ENCODE data around the gene NAA10.

NAA10 gene

GRCh38 chrX:153934762-153935325, at the start of gene NAA10:
TSS of gene NAA10 (minus strand) at chrX:153935037. CDS start at chrX:153934904, 133 bp downstream.
- Histone ChIP-seq H3K4me2 (ENCODE audit: low read depth, low read length, poor library complexity, severe bottlenecking) (peak within 1 kb of the TSS; percentile 89), H3K79me2 (ENCODE audit: insufficient read depth, low read length) (peaks cover 40% of the 10 kb centered on the region), H3K36me3 (ENCODE audit: insufficient read depth, low read length) (no peaks in the 10 kb centered on the region), H3K9me3 (ENCODE audit: insufficient read depth, low read depth, low read length) (no peaks in the 10 kb centered on the region), H3K4me3 (ENCODE audit: low read length, poor library complexity, severe bottlenecking) (peak within 1 kb of the TSS; percentile 81), H3K9ac (ENCODE audit: low read depth, low read length, poor library complexity, severe bottlenecking) (peak within 1 kb of the TSS; percentile 81), H2AFZ (ENCODE audit: low read length) (no peak within 1 kb of the TSS), H3F3A (ENCODE audit: low read depth) (no peaks in the 10 kb centered on the region), H3K9me2 (replicated peaks; ENCODE audit: low read depth, low read length) (no peaks in the 10 kb centered on the region), H3K27me3 (ENCODE audit: insufficient read depth, low read length, poor library complexity, severe bottlenecking) (no peaks in the 10 kb centered on the region), H4K20me1 (ENCODE audit: insufficient read depth, low read length, poor library complexity, severe bottlenecking) (no peaks in the 10 kb centered on the region), H3K4me1 (ENCODE audit: insufficient read depth, low read length, poor library complexity, severe bottlenecking) (peaks cover 5% of the 10 kb centered on the region)
- TF ChIP-seq EZH2phosphoT487 (IDR thresholded peaks at IDR 0.05; ENCODE audit: borderline replicate concordance) (no peak), CTCF (conservative IDR thresholded peaks at IDR 0.05; ENCODE audit: low read length) (no peak)

- H2AFZ ChIP-seq (ENCODE audit: low read length): no peak overlapping the region
- peaks cover 6% of the 10 kb centered on the region; the same call in 1 of the 2 replicates for H3F3A ChIP-seq (ENCODE audit: low read depth)
- no peaks in the 10 kb centered on the region for H3K27me3 ChIP-seq (ENCODE audit: insufficient read depth, low read length, poor library complexity, severe bottlenecking)
- H3K36me3 ChIP-seq (ENCODE audit: insufficient read depth, low read length): no peaks in the 10 kb centered on the region
- TF ChIP-seq CTCF (conservative IDR thresholded peaks at IDR 0.05; ENCODE audit: low read length) (no peak), EZH2phosphoT487 (IDR thresholded peaks at IDR 0.05; ENCODE audit: borderline replicate concordance) (no peak)
- H3K9me3 ChIP-seq (ENCODE audit: insufficient read depth, low read depth, low read length): no peaks in the 10 kb centered on the region
- no peaks in the 10 kb centered on the region for H3K9me2 ChIP-seq (replicated peaks; ENCODE audit: low read depth, low read length)
- H3K9ac ChIP-seq (ENCODE audit: low read depth, low read length, poor library complexity, severe bottlenecking): peak overlapping the region; percentile 64
- H4K20me1 ChIP-seq (ENCODE audit: insufficient read depth, low read length, poor library complexity, severe bottlenecking): no peaks in the 10 kb centered on the region
- peaks cover 6% of the 10 kb centered on the region; the same call in 1 of the 2 replicates for H3K79me2 ChIP-seq (ENCODE audit: insufficient read depth, low read length)
- H3K4me2 ChIP-seq (ENCODE audit: low read depth, low read length, poor library complexity, severe bottlenecking): peak overlapping the region; percentile 83
- H3K4me1 ChIP-seq (ENCODE audit: insufficient read depth, low read length, poor library complexity, severe bottlenecking): peaks cover 46% of the 10 kb centered on the region
- peak overlapping the region; percentile 63 for H3K4me3 ChIP-seq (ENCODE audit: low read length, poor library complexity, severe bottlenecking)
Observed at GRCh38 chrX:153983321-153983801, 48.5 kb upstream of the NAA10 start.

GRCh38 chrX:153981771-153982533, 47.1 kb upstream of the NAA10 start:
- Histone ChIP-seq H3K36me3 (ENCODE audit: insufficient read depth, low read length) (no peaks in the 10 kb centered on the region), H3K9ac (ENCODE audit: low read depth, low read length, poor library complexity, severe bottlenecking) (peak overlapping the region; percentile 86), H3F3A (ENCODE audit: low read depth) (peaks cover 6% of the 10 kb centered on the region; the same call in 1 of the 2 replicates), H3K4me3 (ENCODE audit: low read length, poor library complexity, severe bottlenecking) (peak overlapping the region; percentile 70), H4K20me1 (ENCODE audit: insufficient read depth, low read length, poor library complexity, severe bottlenecking) (no peaks in the 10 kb centered on the region), H3K27me3 (ENCODE audit: insufficient read depth, low read length, poor library complexity, severe bottlenecking) (no peaks in the 10 kb centered on the region), H2AFZ (ENCODE audit: low read length) (no peak overlapping the region), H3K9me3 (ENCODE audit: insufficient read depth, low read depth, low read length) (no peaks in the 10 kb centered on the region), H3K9me2 (replicated peaks; ENCODE audit: low read depth, low read length) (no peaks in the 10 kb centered on the region), H3K79me2 (ENCODE audit: insufficient read depth, low read length) (peaks cover 6% of the 10 kb centered on the region; the same call in 1 of the 2 replicates), H3K4me1 (ENCODE audit: insufficient read depth, low read length, poor library complexity, severe bottlenecking) (peaks cover 46% of the 10 kb centered on the region), H3K4me2 (ENCODE audit: low read depth, low read length, poor library complexity, severe bottlenecking) (peak overlapping the region; percentile 83)
- no peak for TF ChIP-seq CTCF (conservative IDR thresholded peaks at IDR 0.05; ENCODE audit: low read length)

Data from Loucy (cell line).